Stomach (tissue), 4 donors: ENCODE measurements around the gene C2CD2.

Experiments
- EP300 ChIP-seq: sonication (generic); formaldehyde crosslinking; IDR thresholded peaks from one replicate; pipeline ENCODE4 v1.6.1; 2017; ENCODE audit warnings: antibody characterized with exemption
- POLR2A ChIP-seq, 4 donors: fragments of 450-650 bp; IDR thresholded peaks; one replicate each; pipeline ENCODE4 v1.6.1; 2016; ENCODE audit warnings: antibody characterized with exemption in 4 of 4, control low read depth in 2 of 4, mild to moderate bottlenecking in 1 of 4, moderate library complexity in 1 of 4
- POLR2AphosphoS5 ChIP-seq, 3 donors: sonication (generic); formaldehyde crosslinking; IDR thresholded peaks; one replicate each; pipeline ENCODE4 v1.6.1; 2016; ENCODE audit warnings: antibody characterized with exemption in 3 of 3
- TF ChIP-seq, protein P1 (sequence below), 7 experiments: fragments of 450-650 bp in 4 of 7; fragments of 200-600 bp in 3 of 7; sonication (generic) in 3 of 7; IDR thresholded peaks; one replicate each; pipeline ENCODE4 v1.5.1; 2016 to 2019; ENCODE audit warnings: antibody characterized with exemption in 7 of 7, control low read depth in 2 of 7, mild to moderate bottlenecking in 1 of 7

DNA sequence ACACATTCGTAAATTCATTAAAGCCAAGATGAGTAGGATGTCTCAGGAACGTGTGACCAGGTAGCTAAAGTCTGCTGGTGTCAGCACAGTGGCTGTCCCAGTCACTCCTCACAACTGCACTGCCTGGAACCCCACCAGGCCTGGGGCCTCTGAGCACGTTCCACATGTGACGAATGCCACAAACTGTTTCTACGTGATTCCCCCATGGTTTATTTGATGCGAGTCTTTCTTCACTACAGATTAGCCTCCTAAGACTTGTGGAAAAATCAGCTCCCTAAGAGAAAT, 107.8 kb downstream of the C2CD2 start:
- TF ChIP-seq, protein P1, sequence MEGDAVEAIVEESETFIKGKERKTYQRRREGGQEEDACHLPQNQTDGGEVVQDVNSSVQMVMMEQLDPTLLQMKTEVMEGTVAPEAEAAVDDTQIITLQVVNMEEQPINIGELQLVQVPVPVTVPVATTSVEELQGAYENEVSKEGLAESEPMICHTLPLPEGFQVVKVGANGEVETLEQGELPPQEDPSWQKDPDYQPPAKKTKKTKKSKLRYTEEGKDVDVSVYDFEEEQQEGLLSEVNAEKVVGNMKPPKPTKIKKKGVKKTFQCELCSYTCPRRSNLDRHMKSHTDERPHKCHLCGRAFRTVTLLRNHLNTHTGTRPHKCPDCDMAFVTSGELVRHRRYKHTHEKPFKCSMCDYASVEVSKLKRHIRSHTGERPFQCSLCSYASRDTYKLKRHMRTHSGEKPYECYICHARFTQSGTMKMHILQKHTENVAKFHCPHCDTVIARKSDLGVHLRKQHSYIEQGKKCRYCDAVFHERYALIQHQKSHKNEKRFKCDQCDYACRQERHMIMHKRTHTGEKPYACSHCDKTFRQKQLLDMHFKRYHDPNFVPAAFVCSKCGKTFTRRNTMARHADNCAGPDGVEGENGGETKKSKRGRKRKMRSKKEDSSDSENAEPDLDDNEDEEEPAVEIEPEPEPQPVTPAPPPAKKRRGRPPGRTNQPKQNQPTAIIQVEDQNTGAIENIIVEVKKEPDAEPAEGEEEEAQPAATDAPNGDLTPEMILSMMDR (IDR thresholded peaks at IDR 0.05) = no peak
- TF ChIP-seq POLR2A (IDR thresholded peaks at IDR 0.05) (no peak), POLR2AphosphoS5 (IDR thresholded peaks at IDR 0.05) (no peak), EP300 (no peak)
